HG02884 (cell line): ENCODE measurements around the gene XRCC1.
A peak's percentile ranks its signal among the peaks of the same experiment; 100 is the strongest.
"Not testable (repeated sequence)": the region's sequence is repeated elsewhere in the genome, so short reads cannot be mapped to it uniquely, and the experiment has no call there.

Experiments
- ATAC-seq: cut with Tn5 transposase; IDR thresholded peaks from one replicate; pipeline ENCODE4 v1.9.1; 2021; ENCODE audit warnings: mild to moderate bottlenecking, moderate library complexity; ENCODE audit not compliant: unreplicated experiment

The XRCC1 gene

DNA sequence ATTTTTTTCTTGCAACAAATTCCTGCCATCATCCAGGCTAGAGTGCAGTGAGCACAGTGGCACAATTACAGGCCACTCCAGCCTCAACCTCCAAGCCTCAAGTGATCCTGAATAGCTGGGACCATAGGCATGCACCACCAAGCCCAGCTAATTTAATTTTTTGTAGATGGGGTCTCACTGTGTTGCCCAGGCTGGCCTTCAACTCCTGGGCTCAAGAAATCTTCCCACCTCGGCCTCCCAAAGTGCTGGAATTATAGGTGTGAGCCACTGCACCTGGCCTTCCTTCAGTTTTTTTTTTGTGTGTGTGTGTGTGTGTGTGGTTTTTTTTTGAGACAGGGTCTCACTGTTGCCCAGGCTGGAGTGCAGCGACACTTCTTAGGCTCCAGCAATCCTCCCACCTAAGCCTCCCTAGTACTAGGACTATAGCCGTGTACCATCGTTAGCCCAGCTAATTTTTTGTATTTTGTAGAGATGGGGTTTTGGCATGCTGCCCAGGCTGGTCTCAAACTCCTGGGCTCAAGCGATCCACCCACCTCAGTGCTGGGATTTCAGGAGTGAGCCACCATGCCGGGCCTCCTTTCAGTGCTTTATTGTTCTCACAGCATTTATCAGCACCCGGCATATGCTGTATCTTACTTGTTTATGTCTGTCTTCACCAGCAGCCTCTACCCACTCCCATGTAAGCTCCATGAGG, 30.7 kb upstream of the XRCC1 start:
- ATAC-seq, result no peak

DNA sequence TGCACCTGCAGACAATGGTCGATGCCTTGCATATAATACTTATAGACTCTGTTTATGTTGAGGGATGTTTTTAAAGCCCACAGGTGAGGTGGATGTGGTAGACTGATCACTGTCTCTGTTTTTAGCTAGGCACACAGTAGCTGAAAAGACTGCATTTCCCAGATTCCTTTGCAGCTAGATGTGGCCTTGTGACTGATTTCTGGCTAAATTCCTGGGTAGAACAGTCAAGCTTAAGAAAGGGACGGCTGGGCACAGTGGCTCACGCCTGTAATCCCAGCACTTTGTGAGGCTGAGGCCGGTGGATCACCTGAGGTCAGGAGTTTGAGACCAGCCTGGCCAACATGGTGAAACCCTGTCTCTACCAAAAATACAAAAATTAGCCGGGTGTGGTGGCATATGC, 25.0 kb upstream of the XRCC1 start:
- not testable (repeated sequence) for ATAC-seq

- no peak for ATAC-seq
Observed at GRCh38 chr19:43599635-43600295, 24.4 kb upstream of the XRCC1 start.

DNA sequence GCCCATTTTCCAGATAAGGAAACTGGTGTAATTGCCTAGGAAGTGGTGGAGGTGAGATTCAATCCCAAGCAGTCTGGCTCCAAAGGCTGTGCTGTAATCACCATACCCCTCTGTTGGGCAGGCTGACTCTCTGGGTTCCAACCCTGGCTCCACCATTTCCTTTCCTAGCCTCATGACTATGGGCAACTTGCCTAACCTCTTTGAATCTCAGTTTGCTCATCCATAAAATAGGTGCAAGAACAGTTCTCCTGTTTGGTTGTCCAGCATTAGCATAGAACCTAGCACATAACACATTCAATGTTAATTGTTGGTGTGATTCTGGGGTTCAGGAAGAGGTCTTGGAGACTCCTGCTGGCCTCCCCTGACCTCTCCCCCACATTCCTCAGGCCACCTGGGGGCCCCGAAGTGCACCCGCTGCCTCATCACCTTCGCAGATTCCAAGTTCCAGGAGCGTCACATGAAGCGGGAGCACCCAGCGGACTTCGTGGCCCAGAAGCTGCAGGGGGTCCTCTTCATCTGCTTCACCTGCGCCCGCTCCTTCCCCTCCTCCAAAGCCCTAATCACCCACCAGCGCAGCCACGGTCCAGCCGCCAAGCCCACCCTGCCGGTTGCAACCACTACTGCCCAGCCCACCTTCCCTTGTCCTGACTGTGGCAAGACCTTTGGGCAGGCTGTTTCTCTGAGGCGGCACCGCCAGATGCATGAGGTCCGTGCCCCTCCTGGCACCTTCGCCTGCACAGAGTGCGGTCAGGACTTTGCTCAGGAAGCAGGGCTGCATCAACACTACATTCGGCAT, 23.3 kb upstream of the XRCC1 start:
- ATAC-seq, result no peak

DNA sequence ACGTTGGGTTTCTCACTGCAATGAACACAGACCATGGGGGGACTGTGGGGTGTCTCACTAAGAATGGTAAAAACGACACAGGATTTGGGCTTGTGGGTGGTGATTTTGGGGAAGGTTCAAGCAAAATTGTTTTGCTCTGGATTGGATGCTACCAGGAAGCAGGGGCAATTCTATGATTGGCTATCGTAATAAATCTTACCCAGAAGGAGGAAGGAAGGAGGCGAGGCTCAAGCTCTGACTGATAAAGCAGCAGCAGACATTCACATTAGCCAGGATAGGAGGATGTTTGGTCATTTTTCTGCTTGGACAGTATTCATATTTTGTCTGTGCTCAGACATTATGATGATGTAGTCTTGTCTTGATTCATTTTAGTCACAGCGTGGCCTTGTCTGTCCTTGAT, 22.5 kb upstream of the XRCC1 start:
- no peak for ATAC-seq

DNA sequence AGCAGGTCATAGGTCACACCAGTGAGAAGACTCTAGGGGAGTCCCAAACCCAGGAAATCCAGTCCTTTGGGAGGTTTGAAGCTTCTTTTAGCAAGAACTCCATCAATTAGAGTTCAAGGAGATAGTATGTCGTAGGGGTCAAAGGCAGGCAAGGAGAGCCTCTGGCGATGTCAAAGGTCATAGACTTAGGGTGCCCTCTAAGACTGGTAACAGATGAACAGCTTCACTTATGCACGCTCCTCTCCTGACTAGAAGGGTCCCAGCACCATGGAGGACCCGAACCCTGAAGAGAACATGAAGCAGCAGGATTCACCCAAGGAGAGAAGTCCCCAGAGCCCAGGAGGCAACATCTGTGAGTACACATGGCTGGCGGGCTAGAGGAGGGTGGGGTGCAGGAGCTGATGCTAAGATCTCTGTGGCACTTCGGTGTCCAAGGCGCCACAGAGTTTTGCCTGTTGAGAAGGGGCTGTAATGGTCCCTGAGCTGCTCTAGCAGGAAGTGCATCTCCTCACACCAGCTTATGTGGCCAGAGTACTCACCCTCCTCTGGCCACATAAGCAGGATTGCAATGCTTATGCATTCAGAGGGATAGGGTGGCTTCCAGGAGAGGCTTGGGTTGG, 21.6 kb upstream of the XRCC1 start:
- no peak for ATAC-seq

DNA sequence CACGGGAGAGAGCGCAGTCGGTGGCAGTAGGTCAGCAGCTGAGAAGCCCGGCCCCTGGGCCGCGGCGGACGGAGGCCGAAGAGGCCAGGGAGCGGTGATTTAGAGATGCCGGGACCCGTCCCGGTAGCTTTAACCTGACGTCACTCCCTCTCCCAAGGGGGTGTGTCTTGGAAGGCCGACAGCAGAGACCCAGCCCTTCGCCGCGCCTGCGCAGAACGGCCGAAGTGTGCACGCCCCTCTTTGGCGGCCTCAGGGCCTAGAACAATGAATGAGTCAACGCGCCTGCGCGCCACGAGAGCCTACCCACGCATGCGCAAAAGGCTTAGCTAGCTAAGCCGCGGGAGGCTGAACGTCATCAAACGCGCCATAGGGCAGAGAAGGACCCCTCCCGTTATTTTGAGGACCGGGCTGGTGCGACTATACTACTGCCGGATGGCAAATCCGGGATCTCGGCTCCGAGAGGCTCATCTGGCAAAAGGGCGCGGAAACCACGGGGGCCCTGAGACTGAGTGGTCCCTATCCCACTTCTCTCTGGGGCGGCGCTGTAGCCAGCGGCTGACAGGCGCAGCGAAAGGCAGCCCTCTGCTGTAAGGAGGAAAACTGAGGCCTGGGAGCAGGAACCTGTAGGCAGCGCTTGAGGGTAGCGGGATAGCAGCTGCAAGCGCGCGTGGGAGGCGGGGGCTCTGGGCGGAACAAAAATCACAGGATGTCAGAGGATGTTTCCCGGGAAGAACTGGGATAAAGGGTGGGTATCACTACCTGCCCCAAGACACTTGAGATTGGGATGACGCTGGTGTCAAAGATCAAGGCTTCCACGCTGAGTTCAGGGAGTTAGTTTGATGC, 20.9 kb upstream of the XRCC1 start, which contains the start of the genes IRGQ and ZNF576:
IRGQ (minus strand) TSS at position 136 of the 843 bp plus-strand sequence. CDS start 796 bp downstream, outside the sequence.
ZNF576 (plus strand) TSS at position 597 of the 843 bp plus-strand sequence. CDS start 514 bp downstream, outside the sequence.
- peak; percentile 80 for ATAC-seq

DNA sequence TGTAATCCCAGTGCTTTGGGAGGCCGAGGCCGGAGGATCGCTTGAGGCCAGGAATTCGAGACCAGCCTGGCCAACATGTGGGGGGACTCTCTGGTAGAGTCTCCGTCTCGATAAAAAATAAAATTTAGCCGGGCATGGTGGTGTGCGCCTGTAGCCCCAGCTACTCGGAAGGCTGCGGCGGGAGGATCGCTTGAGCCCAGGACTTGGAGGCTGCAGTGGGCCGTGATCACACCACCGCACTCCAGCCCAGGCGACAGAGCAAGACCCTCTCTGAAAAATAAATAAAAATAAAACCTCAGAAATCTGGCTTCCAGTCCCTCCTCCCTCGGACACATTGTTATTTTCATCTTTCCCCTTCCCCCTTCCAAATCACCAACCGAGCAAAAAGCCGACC, 20.3 kb upstream of the XRCC1 start:
- no peak for ATAC-seq

- ATAC-seq, result no peak
Observed at GRCh38 chr19:43594710-43595604, 19.6 kb upstream of the XRCC1 start.

- no peak for ATAC-seq
Observed at GRCh38 chr19:43594081-43594697, 18.9 kb upstream of the XRCC1 start.

GRCh38 chr19:43592800-43593350, 17.5 kb upstream of the XRCC1 start:
- ATAC-seq, result no peak

DNA sequence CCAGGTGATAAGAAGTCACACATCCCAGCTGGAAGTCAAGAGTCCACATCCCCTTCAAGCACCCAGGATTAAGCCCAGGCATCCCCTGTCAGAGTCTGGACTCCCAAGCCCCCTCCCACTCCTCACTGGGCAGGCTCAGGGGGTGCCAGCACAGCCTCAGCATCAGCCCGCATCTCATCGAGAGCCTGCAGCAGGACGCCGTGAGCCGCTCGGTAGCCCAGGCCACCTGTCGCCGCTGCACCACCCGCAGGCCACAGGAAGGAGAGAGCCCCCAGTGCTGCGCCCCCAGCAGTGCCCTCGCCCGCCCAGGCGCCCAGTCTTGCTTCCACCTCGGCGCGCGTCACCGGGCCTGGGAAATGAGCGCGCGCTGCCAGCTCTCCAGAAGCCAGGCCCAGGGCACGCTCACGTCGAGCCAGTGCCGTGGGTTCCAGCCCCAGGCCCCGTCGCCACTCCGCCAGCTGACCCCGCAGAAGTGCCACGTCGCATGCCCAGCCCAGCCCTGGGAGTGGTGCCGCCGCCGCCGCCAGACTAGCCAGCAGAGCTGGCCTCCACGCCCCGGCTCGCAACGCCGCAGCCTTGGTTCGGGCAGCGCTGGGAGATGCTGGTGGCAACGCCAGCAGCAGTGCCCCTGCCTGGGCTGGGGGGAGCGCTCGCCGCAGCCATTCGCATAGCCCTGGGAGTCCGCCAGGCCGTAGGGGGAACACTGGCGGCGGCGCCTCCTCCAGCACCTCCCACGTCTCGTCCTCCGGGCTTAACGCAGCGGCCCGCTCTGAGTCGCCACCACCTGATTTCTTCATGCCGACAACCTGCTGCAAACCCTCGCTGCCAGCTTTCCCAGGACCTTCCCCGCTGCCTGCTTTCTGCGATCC, 16.8 kb upstream of the XRCC1 start:
- no peak for ATAC-seq

DNA sequence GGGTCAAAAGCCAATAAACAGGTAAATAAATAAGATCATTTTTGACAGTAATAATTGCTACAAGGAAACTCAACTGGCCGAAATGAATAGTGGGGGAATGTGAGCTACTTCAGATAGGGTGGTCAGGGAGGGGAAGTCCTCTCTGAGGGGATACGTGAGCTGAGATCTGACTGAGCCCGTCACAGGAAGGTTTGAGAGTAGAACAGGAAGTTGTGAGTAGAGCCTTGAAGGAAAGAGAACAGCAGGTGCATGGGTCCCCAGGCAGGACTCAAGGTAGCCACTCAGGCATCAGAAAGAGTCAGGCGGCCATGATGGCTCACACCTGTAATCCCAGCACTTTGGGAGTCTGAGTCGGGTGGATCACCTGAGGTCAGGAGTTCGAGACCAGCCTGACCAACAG, 14.4 kb upstream of the XRCC1 start:
- no peak for ATAC-seq

DNA sequence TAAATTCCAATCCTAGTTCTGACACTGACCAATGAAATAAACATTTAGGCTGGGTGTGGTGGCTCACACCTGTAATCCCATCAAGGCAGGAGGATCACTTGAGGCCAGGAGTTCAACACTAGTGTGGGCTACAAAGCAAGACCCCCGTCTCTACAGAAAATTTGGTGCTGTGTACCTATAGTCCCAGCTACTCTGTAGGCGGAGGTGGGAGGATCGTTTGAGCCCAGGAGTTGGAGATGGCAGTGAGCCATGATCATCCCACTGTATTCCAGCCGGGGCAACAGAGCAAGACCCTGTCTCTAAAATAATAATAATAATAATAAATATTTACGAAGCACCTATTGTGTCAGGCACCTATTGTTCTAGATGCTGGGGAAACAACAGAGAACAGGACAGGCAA, 13.9 kb upstream of the XRCC1 start:
- ATAC-seq, result no peak

GRCh38 chr19:43587029-43587428, 11.7 kb upstream of the XRCC1 start:
- not testable (repeated sequence) for ATAC-seq

- ATAC-seq, result no peak
Observed at GRCh38 chr19:43586346-43586745, 11.0 kb upstream of the XRCC1 start.

DNA sequence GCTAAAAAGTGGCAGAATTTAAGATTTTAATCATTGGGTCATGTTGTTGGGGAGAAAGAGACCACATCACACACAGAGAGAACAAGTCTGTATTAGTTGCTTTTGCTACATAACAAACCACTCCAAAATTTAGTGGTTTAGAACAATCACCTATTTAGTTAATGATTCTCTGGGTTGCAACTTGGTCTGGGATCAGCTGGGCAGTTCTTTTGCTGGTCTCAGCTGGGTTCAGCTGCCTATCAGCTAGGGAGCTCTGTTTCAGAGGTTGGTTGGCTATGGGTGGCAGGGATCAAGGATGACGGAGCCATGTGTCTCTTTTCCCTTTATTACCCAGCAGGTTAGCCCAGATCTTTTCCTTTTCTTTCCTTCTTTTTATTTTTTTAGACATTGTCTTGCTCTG, 9.2 kb upstream of the XRCC1 start:
- no peak for ATAC-seq

GRCh38 chr19:43582495-43582894, 7.2 kb upstream of the XRCC1 start:
- ATAC-seq, result no peak
